Activated naive CD8-positive, alpha-beta T cell treated with anti-CD3 and anti-CD28 coated beads, Interleukin-2, amount 10 ng/mL, durations not matched to agents 7 days and 5 days (primary cell): ENCODE results near the gene PPP1CA. TPM values are rescaled to one million over a fixed set of nuclear protein-coding genes. Genes with fewer than 3 reads are reported as not detected.

Source experiments
- ATAC-seq: fragments of 150-1000 bp; cut with Tn5 transposase; one replicate; pipeline ENCODE4 v1.10.0; 2021; ENCODE audit warnings: low read depth, moderate library complexity
- POLR2A ChIA-PET: fragments of 350-600 bp; sonication (Branson Sonifier 250); formaldehyde crosslinking; loops from one replicate; lab custom pipeline; 2021; ENCODE audit warnings: antibody characterized with exemption; lab: Charles Lee
- DNase-seq: peaks from one replicate; pipeline ENCODE4 v3.0.0; 2021
- H3K27ac Mint-ChIP-seq: one replicate; pipeline ENCODE4 v1.8.0; 2022; ENCODE audit warnings: mild to moderate bottlenecking, mixed read lengths
- H3K27me3 Mint-ChIP-seq: one replicate; pipeline ENCODE4 v1.8.0; 2022; ENCODE audit warnings: mild to moderate bottlenecking, moderate library complexity, mixed read lengths
- H3K36me3 Mint-ChIP-seq: one replicate; pipeline ENCODE4 v1.8.0; 2021; ENCODE audit warnings: mild to moderate bottlenecking, mixed read lengths
- H3K4me1 Mint-ChIP-seq: one replicate; pipeline ENCODE4 v1.8.0; 2021; ENCODE audit warnings: mixed read lengths
- H3K4me3 Mint-ChIP-seq: one replicate; pipeline ENCODE4 v1.8.0; 2022; ENCODE audit warnings: mild to moderate bottlenecking, moderate library complexity, mixed read lengths
- H3K9me3 Mint-ChIP-seq: one replicate; pipeline ENCODE4 v1.8.0; 2021; ENCODE audit warnings: mixed read lengths
- total RNA-seq, 2 experiments: library from RNA; stranded (reverse); gene quantifications; one replicate each; pipeline ENCODE4 v1.2.3, GENCODE V29; 2021

The PPP1CA gene
- total RNA-seq, 2 experiments from 2014 or later, result 290 to 311 TPM

DNA sequence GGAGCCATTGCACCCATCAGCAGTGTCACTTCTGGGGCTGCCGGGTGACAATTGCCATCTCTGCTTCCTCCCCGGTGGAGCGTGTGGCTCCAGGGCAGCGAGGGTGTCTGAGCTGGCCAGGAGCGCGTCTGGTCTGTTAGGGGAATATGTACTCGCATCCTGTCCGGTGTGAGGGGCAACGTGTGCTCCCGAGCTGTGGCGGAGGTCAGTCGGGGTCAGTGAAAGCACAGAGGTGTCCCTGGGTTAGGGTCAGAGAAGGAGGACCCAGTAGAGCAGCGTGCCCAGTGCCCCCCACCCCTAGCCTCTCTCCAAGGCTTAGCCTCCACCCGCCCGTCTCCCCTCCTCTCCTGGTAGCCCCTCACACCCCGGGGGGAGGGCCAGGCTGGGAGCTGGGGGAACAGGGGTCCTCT, 29.7 kb downstream of the PPP1CA start:
- Mint-ChIP-seq H3K4me1 (peaks cover 47% of the 10 kb centered on the region), H3K36me3 (no peaks in the 10 kb centered on the region), H3K9me3 (no peaks in the 10 kb centered on the region), H3K27me3 (peaks cover 57% of the 10 kb centered on the region), H3K27ac (peak overlapping the region; percentile 42), H3K4me3 (peak overlapping the region; percentile 72)
- POLR2A ChIA-PET, result interaction anchor here (1.0 to 5.6 kb wide), 3 partner anchors 9 to 19 kb away, joined by 3 to 42 read pairs (median 4); partner anchors contain the start of gene POLD4
- no peak for ATAC-seq
- no peak for DNase-seq

DNA sequence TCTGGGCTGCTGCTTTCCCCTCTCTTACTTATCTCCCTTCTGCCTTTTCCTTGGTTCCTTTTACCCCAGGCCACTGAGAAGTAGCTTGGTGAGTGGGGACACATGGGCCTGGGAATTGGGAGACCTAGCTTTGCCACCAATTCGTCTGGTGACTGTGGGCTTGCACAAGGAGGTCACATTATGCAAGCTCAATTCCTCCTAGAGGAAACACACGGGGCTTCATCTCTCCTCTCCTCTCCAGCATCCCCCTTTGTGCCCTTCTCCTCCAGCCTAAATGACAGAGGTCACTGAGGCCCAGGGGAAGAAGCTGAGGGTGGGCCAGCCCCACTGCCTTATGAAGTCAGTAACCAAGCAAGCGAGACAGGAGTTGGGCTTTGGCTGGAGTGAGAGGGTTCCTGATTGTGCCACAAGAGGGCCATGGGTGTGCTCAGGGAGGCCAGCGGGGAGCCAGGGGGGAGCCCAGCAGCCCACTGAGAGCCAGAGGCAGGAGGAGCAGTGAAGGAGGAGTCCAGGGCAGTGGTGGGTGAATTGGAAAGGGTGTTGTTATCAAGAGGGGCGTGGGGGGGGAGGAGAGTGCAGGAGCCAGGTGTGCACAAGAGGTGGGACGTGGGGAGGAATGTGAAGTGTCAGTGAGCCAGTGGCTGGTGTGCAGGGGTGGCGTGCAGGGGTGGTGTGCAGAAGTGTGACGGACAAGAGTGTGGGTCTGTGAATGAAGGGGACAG, 30.3 kb downstream of the PPP1CA start:
- POLR2A ChIA-PET, result interaction anchor here (1.0 to 5.6 kb wide), 3 partner anchors 9 to 18 kb away, joined by 3 to 42 read pairs (median 4); partner anchors contain the start of gene POLD4
- no peaks in the 10 kb centered on the region for H3K9me3 Mint-ChIP-seq
- peaks cover 52% of the 10 kb centered on the region for H3K27me3 Mint-ChIP-seq
- no peaks in the 10 kb centered on the region for H3K36me3 Mint-ChIP-seq
- DNase-seq (no peak), ATAC-seq (no peak)
- H3K4me3 Mint-ChIP-seq, result peak overlapping the region; percentile 72
- H3K4me1 Mint-ChIP-seq, result peaks cover 47% of the 10 kb centered on the region
- H3K27ac Mint-ChIP-seq, result peak overlapping the region; percentile 42

DNA sequence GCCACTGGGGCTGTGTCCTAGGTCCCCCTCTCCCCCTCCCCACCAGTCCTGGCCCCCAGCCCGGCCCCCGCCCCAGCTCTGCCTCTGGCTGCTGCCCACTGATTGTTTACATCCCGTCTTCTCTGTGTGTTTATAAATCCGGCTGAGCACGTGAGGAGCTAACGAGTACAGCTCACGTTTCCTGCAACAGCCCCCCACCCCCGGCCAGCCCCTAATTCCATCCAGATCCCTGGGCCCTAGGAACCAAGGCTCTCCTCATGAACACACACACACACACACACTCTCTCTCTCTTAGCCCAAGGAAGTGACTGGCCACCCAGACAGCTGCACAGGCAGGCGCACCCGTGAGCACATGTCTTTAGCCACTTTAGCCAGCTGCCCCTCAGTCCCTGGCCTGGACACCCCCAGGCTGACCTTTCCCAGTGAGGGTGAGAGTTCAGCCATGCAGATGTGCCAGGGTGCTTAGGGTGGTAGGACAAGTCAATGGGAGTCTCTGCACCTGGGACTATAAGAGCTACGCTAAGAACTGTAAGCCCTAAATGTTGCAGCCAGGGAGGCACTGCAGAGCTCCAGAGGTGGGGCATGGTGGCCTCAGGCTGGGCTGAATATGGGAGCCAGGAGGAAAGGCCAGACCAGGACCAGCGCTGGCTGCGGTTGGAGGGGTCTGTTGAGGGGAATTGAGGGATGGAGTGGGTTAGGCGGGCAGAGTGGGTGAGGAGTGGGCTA, 31.1 kb downstream of the PPP1CA start:
- peaks cover 51% of the 10 kb centered on the region for H3K4me1 Mint-ChIP-seq
- H3K27ac Mint-ChIP-seq, result peak overlapping the region; percentile 15
- peaks cover 51% of the 10 kb centered on the region for H3K27me3 Mint-ChIP-seq

DNA sequence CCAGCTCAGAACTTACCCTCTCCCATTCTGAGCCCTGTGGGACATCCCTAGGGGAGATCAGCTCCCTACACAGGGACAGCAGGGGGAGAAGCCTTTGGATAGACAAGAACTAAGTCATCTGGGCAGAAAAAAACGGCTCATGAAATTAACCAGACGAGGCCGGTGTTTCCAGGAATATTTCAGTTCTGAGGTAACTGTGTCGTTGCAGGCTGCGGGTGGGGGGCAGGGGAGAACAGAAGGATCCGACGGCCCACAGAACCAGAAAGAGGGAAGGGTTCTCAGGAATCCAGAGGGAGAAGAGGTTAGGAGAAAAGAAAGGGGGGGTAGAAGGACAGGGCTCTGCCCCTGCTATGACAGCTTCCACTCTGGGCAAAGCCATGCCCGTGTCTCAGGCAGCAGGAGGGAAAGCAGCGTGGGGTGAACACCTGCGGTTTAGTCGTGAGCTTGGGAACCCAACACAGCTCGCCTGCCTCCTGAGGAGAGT, 31.8 kb downstream of the PPP1CA start:
- Mint-ChIP-seq H3K9me3 (no peaks in the 10 kb centered on the region), H3K4me3 (no peak overlapping the region), H3K36me3 (no peaks in the 10 kb centered on the region), H3K4me1 (peaks cover 51% of the 10 kb centered on the region), H3K27ac (no peak overlapping the region), H3K27me3 (peaks cover 49% of the 10 kb centered on the region)
- DNase-seq (no peak), ATAC-seq (no peak)
- POLR2A ChIA-PET, result interaction anchor here (1.6 to 5.6 kb wide), 2 partner anchors 17 to 32 kb away, joined by 5 to 42 read pairs; partner anchors contain the start of genes POLD4 and PPP1CA

More for the DNA sequence above, 31.1 kb downstream of the PPP1CA start:
- DNase-seq (no peak), ATAC-seq (no peak)
- Mint-ChIP-seq H3K4me3 (peak overlapping the region; percentile 9), H3K9me3 (no peaks in the 10 kb centered on the region), H3K36me3 (no peaks in the 10 kb centered on the region)
- POLR2A ChIA-PET, result interaction anchor here (1.5 to 5.6 kb wide), 3 partner anchors 10 to 31 kb away, joined by 4 to 42 read pairs (median 5); partner anchors contain the start of genes POLD4 and PPP1CA

DNA sequence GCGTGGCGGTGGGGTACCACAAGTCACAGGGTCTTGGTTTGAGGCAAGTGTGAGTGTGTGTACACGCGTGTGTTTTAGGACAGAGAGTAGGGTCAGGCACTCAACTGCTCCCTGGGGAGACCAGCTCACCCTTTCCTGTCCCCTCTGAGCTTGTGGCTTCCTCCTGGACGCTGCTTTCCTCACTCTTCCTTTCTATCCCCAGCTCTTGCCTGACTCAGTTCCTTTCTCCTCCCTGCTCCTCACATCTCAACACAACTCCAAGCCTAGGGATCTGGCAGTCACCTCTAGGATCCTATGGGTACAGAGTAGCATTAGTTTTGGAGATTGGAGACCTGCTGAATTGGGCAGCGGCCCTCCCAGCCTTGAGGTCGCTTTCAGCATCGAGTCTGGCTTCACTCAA, 32.4 kb downstream of the PPP1CA start:
- H3K36me3 Mint-ChIP-seq, result no peaks in the 10 kb centered on the region
- no peak overlapping the region for H3K4me3 Mint-ChIP-seq
- peaks cover 51% of the 10 kb centered on the region for H3K4me1 Mint-ChIP-seq
- ATAC-seq, result no peak
- DNase-seq, result no peak
- POLR2A ChIA-PET, result interaction anchor here (1.1 to 1.6 kb wide), 3 partner anchors 16 to 32 kb away, joined by 3 to 5 read pairs (median 5); partner anchors contain the start of genes POLD4, PPP1CA and RAD9A
- H3K27ac Mint-ChIP-seq, result no peak overlapping the region
- peaks cover 44% of the 10 kb centered on the region for H3K27me3 Mint-ChIP-seq
- no peaks in the 10 kb centered on the region for H3K9me3 Mint-ChIP-seq

DNA sequence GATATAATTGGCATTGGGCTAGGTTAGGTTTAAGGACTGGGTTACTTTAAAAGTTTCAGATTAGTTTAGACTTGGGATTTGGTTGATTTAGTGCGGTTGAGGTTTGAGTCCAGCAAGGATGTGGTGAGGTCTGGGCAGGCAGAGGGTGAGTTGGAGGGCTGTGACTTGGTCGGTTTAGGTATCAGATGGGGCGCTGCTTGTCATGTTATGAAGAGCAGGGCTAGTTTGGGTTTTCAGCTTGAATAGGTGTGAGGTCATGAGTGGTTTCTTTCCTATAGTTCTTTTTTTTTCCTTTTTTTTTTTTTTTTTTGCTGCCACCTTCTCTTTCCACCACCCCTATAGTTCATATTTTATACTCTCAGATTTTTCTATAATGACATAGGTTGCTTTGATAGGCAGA, 33.0 kb downstream of the PPP1CA start:
- DNase-seq (no peak), ATAC-seq (no peak)
- POLR2A ChIA-PET, result interaction anchor here (1.1 to 1.6 kb wide), 2 partner anchors 15 to 23 kb away, joined by 3 to 5 read pairs; partner anchors contain the start of genes POLD4 and RAD9A
- Mint-ChIP-seq H3K36me3 (no peaks in the 10 kb centered on the region), H3K4me1 (peaks cover 49% of the 10 kb centered on the region), H3K27me3 (peaks cover 42% of the 10 kb centered on the region), H3K4me3 (peak overlapping the region; percentile 15), H3K27ac (no peak overlapping the region), H3K9me3 (no peaks in the 10 kb centered on the region)

DNA sequence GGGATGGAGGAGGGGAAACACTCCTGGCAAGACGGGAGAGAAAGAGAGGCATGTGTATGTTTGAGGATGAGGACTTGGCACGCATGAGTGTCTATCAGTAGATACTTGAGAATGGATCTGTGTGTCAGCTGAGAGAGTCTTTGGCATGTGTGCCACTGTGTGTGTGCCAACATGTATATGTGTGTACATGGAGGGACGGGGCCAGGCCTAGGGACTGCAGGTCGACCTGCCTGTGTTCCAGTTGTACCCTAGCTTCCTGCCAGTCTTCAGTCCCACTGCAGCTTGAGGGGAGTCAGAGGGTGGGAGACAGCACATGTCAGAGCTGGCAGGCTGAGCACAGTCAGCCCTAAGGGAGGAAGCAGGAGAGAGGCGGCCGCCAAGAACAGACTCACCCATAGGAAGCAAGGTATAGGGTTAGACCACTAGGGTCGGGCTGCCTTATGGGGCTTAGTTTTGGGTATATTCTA, 33.9 kb downstream of the PPP1CA start:
- Mint-ChIP-seq H3K27ac (no peak overlapping the region), H3K36me3 (no peaks in the 10 kb centered on the region), H3K4me3 (no peak overlapping the region), H3K27me3 (peaks cover 42% of the 10 kb centered on the region), H3K4me1 (peaks cover 48% of the 10 kb centered on the region), H3K9me3 (no peaks in the 10 kb centered on the region)
- DNase-seq (no peak), ATAC-seq (no peak)
- POLR2A ChIA-PET, result interaction anchor here (1.0 to 1.6 kb wide), 2 partner anchors 15 to 24 kb away, joined by 3 to 5 read pairs; partner anchors contain the start of gene RAD9A

DNA sequence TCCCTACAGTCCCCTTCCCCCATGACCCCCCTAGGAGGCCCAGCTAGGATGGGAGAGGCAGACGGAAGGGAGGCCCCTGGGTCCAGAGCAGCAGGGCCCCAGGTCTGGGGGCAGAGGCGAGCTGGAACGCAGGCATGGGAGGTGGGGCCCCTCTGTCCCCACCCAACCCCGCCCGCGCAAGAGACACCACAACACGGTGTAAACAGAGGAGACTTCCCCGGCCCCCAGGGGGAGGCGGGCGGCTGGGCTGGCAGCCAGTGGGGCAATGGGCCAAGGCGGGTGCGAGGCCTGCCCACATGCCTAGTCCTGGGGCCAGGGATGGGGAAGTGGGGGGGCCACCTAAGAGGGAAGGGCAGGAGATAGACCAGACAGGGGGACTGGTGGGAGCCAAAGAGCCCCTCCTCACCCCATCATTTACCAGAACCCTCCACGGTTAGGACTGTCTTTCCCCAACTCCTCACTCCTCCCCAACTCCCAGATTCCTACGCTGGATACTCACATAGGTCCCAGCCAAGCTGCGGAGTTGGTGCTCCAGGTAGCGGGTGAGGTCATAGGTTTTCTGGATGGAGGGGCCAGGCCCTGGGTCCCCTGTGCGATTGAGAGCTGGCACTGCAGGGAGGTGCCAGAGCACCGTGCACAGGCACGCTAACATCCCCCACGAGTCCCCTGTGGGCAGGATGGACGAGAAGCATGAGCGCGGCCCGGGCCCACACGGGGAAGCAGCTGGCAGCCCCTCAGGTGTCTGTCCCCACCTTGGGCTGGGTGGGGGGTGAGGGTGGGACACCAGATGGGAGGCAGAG, 34.5 kb downstream of the PPP1CA start:
- no peaks in the 10 kb centered on the region for H3K36me3 Mint-ChIP-seq
- no peaks in the 10 kb centered on the region for H3K9me3 Mint-ChIP-seq
- no peak overlapping the region for H3K27ac Mint-ChIP-seq
- POLR2A ChIA-PET, result interaction anchor here (1.0 kb wide), 1 partner anchor 14 kb away, joined by 3 read pairs; no protein-coding TSS in a partner anchor
- DNase-seq, result no peak
- ATAC-seq, result no peak
- H3K4me3 Mint-ChIP-seq, result no peak overlapping the region
- H3K4me1 Mint-ChIP-seq, result peaks cover 48% of the 10 kb centered on the region
- peaks cover 46% of the 10 kb centered on the region for H3K27me3 Mint-ChIP-seq

DNA sequence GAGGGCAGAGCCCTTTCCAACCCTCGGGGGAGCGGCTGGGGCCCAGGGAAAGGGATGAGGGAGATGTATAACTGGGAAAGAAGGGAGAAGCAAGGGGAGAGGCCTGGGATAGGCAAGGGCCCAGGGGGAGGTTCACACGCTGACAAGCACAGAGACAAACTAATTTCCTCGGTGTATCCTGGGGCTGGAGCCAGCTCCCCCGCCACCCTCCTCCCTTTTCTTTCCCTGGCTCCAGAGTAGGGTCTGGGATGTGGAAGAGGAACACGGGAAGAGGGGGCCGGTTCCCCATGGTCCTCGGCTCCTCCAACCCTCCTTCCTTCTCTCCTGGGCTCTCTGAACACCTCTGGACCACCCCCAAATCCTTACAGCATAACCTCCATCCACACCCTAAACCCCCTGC, 35.1 kb downstream of the PPP1CA start:
- POLR2A ChIA-PET, result interaction anchor here (3.1 kb wide), 1 partner anchor 13 kb away, joined by 14 read pairs; the partner anchor contains the start of gene POLD4
- Mint-ChIP-seq H3K36me3 (no peaks in the 10 kb centered on the region), H3K4me3 (no peak overlapping the region), H3K9me3 (no peaks in the 10 kb centered on the region), H3K27ac (no peak overlapping the region), H3K27me3 (peaks cover 44% of the 10 kb centered on the region), H3K4me1 (peaks cover 43% of the 10 kb centered on the region)
- DNase-seq (no peak), ATAC-seq (no peak)

DNA sequence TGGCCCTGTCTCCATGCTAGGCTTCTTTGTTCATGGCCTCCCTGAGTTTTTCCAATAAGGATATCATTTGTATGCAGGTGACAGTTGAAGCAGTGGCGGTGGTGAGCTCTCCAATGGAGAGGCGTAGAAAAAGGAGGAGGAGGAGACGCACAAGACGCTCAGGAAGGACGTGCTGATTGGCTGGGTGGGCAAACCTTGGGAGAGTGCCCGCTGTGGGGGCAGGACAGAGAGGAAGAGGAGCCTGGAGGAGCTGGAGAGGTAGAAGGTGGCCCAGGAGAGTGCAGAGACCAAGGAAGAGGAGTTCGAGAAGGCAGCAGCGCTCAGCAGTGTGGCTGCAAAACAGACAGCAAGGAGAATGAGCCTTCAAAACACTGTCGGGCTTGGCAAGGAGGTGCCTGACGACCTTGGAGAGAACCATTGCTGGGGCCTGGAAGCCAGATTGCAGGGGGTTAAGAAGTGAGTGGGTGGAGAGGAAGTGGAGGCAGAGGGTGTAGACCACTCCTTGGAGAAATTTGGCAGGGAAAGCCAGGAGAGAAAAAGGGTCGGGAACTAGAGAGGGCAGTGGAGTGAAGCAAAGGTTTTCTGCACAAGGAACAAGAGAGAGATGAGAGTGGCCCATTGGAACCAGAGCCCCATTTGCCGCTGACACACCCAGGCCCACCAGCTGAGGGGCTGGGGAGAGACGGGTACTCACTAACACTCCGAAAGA, 35.8 kb downstream of the PPP1CA start:
- ATAC-seq (no peak), DNase-seq (no peak)
- H3K36me3 Mint-ChIP-seq, result no peaks in the 10 kb centered on the region
- H3K27ac Mint-ChIP-seq, result no peak overlapping the region
- no peak overlapping the region for H3K4me3 Mint-ChIP-seq
- H3K9me3 Mint-ChIP-seq, result no peaks in the 10 kb centered on the region
- peaks cover 40% of the 10 kb centered on the region for H3K27me3 Mint-ChIP-seq
- H3K4me1 Mint-ChIP-seq, result peaks cover 38% of the 10 kb centered on the region
- POLR2A ChIA-PET, result interaction anchor here (3.1 kb wide), 1 partner anchor 13 kb away, joined by 14 read pairs; the partner anchor contains the start of gene POLD4

DNA sequence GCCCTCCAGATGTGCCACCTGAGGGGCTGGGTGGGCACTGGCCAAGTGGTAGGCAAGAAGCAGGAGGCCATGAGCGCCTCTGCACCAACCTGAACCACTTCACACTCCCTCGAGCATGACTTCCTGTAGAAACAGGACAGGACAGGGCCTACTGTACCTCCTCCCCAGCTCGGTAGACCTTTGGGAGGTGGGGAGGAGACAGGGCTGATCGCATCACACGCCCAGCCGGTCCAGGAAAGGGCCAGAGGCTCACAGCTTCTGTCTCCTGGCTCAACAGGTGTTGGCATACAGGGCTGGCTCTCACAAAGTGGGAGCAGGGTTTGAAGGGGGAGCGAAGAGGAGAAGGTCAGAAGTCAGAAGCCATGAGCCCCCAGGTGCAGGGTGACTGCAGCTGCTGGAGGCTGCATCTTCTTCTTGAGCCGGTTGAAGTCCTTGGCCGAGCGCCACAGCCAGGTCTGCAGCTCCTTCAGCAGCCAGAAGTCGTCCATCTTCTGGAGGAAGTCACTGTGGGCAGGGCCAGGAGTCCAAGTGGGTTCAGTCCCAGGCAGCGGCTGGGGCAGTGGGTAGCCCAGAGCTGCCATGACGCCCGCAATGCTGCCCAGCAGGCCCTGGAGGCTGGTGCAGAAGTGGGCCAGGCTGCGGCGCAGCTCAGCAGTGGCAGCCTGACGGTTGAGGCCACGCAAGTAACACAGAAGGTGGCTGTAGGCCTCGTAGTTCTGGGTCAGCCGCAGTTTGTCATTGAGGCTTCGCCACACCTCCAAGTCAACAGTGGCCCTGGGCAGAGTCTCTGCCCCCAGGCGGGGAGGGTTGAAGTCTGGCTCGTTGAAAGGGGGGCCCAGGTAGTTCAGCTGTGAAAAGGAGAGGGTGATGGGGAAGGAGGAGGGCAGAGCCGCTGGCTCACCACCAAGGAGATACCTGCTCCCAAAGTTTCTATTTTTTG, 36.6 kb downstream of the PPP1CA start:
- Mint-ChIP-seq H3K4me1 (peaks cover 33% of the 10 kb centered on the region), H3K9me3 (no peaks in the 10 kb centered on the region), H3K36me3 (no peaks in the 10 kb centered on the region), H3K4me3 (no peak overlapping the region), H3K27me3 (peaks cover 36% of the 10 kb centered on the region), H3K27ac (no peak overlapping the region)
- no peak for DNase-seq
- peak; percentile 28 for ATAC-seq
- POLR2A ChIA-PET, result interaction anchor here (0.6 to 3.1 kb wide), 3 partner anchors 8 to 15 kb away, joined by 3 to 14 read pairs (median 6); partner anchors contain the start of gene POLD4
